WTC11 (cell line): ENCODE data around the gene SKAP1. TPM values are rescaled to one million over a fixed set of nuclear protein-coding genes. Genes with fewer than 3 reads are reported as not detected.

Experiments used
- ATAC-seq: fragments of 200-7000 bp; cut with Tn5 transposase; 2 replicates; pipeline ENCODE4 v1.10.0; 2021; ENCODE audit warnings: mild to moderate bottlenecking, moderate library complexity
- CTCF ChIA-PET: fragments of 300-600 bp; sonication (Branson Sonifier 250); formaldehyde crosslinking; loops from one replicate; lab custom pipeline; 2021; ENCODE audit warnings: antibody characterized with exemption; lab: Charles Lee
- POLR2A ChIA-PET: fragments of 350-600 bp; sonication (Branson Sonifier 250); formaldehyde crosslinking; loops from one replicate; lab custom pipeline; 2021; ENCODE audit warnings: antibody characterized with exemption; lab: Charles Lee
- DNase-seq: peaks from one replicate; pipeline ENCODE4 v3.0.0; 2021; ENCODE audit warnings: low spot score
- H3K27ac Mint-ChIP-seq: 2 replicates; pipeline ENCODE4 v1.8.0; 2021; ENCODE audit warnings: mixed read lengths
- H3K27me3 Mint-ChIP-seq: 2 replicates; pipeline ENCODE4 v1.8.0; 2021; ENCODE audit warnings: low read depth, mild to moderate bottlenecking, moderate library complexity, mixed read lengths
- H3K36me3 Mint-ChIP-seq: 2 replicates; pipeline ENCODE4 v1.8.0; 2021; ENCODE audit warnings: mixed read lengths
- H3K4me1 Mint-ChIP-seq: 2 replicates; pipeline ENCODE4 v1.8.0; 2022; ENCODE audit warnings: mixed read lengths
- H3K4me3 Mint-ChIP-seq: 2 replicates; pipeline ENCODE4 v1.8.0; 2021; ENCODE audit warnings: mild to moderate bottlenecking, moderate library complexity, mixed read lengths
- H3K9me3 Mint-ChIP-seq: 2 replicates; pipeline ENCODE4 v1.8.0; 2021; ENCODE audit warnings: mixed read lengths
- CBFB ChIP-seq: sonication (generic); formaldehyde crosslinking; IDR thresholded peaks from 2 replicates; pipeline ENCODE4 v1.8.1; 2022; ENCODE audit warnings: mild to moderate bottlenecking, low read depth, missing genetic modification reagents
- ESRRA ChIP-seq: sonication (generic); formaldehyde crosslinking; IDR thresholded peaks from 2 replicates; pipeline ENCODE4 v1.8.1; 2022; ENCODE audit warnings: mild to moderate bottlenecking, missing genetic modification reagents, borderline replicate concordance
- JAZF1 ChIP-seq: fragments of 250-450 bp; sonication (Bioruptor Pico); IDR thresholded peaks from 2 replicates; pipeline ENCODE4 v1.9.0; 2021; ENCODE audit warnings: moderate library complexity, mild to moderate bottlenecking, inconsistent platforms
- NR3C1 ChIP-seq: sonication (generic); formaldehyde crosslinking; conservative IDR thresholded peaks from 2 replicates; pipeline ENCODE4 v1.8.1; 2023; ENCODE audit warnings: low read depth, mild to moderate bottlenecking, missing genetic modification reagents
- OVOL2 ChIP-seq: fragments of 250-450 bp; sonication (Bioruptor Pico); IDR thresholded peaks from 2 replicates; pipeline ENCODE4 v1.9.0; 2021; ENCODE audit warnings: mild to moderate bottlenecking, borderline replicate concordance
- RELA ChIP-seq: sonication (generic); formaldehyde crosslinking; IDR thresholded peaks from 2 replicates; pipeline ENCODE4 v1.8.1; 2022; ENCODE audit warnings: missing genetic modification reagents, mild to moderate bottlenecking, borderline replicate concordance
- SP1 ChIP-seq: sonication (generic); formaldehyde crosslinking; conservative IDR thresholded peaks from 2 replicates; pipeline ENCODE4 v1.8.1; 2022; ENCODE audit warnings: missing genetic modification reagents
- ZNF219 ChIP-seq: sonication (generic); formaldehyde crosslinking; IDR thresholded peaks from 2 replicates; pipeline ENCODE4 v1.8.0; 2023; ENCODE audit warnings: missing genetic modification reagents, mild to moderate bottlenecking, borderline replicate concordance
- ZNF396 ChIP-seq: fragments of 250-450 bp; sonication (Bioruptor Pico); IDR thresholded peaks from 2 replicates; pipeline ENCODE4 v1.8.0; 2021; ENCODE audit warnings: mild to moderate bottlenecking, moderate library complexity, borderline replicate concordance
- ZNF416 ChIP-seq: fragments of 250-450 bp; sonication (Bioruptor Pico); IDR thresholded peaks from 2 replicates; pipeline ENCODE4 v1.9.0; 2021; ENCODE audit warnings: mild to moderate bottlenecking, inconsistent platforms
- total RNA-seq: library from RNA; stranded (reverse); gene quantifications from 3 replicates; pipeline ENCODE4 v1.2.3, GENCODE V29; 2021
- TF ChIP-seq, protein P1 (sequence below): fragments of 250-450 bp; sonication (Bioruptor Pico); IDR thresholded peaks from 2 replicates; pipeline ENCODE4 v1.9.0; 2021; ENCODE audit warnings: moderate library complexity, mild to moderate bottlenecking, inconsistent platforms, borderline replicate concordance
- TF ChIP-seq, protein P2 (sequence below): sonication (generic); formaldehyde crosslinking; IDR thresholded peaks from 2 replicates; pipeline ENCODE4 v1.8.1; 2022; ENCODE audit warnings: mild to moderate bottlenecking, moderate library complexity, missing genetic modification reagents
- TF ChIP-seq, protein P3 (sequence below): fragments of 250-450 bp; sonication (Bioruptor Pico); conservative IDR thresholded peaks from 2 replicates; pipeline ENCODE4 v1.9.0; 2021; ENCODE audit warnings: mild to moderate bottlenecking
- TF ChIP-seq, protein P4 (sequence below): sonication (generic); formaldehyde crosslinking; IDR thresholded peaks from 2 replicates; pipeline ENCODE4 v1.8.1; 2022; ENCODE audit warnings: low read depth, mild to moderate bottlenecking, moderate library complexity, missing genetic modification reagents, borderline replicate concordance
- TF ChIP-seq, protein P5 (sequence below): fragments of 250-450 bp; sonication (Bioruptor Pico); IDR thresholded peaks from 2 replicates; pipeline ENCODE4 v1.9.0; 2021; ENCODE audit warnings: mild to moderate bottlenecking
- TF ChIP-seq, protein P6 (sequence below): sonication (generic); formaldehyde crosslinking; IDR thresholded peaks from 2 replicates; pipeline ENCODE4 v1.8.0; 2022; ENCODE audit warnings: mild to moderate bottlenecking, missing genetic modification reagents
- TF ChIP-seq, protein P7 (sequence below): sonication (generic); formaldehyde crosslinking; IDR thresholded peaks from 2 replicates; pipeline ENCODE4 v1.8.1; 2022; ENCODE audit warnings: mild to moderate bottlenecking, missing genetic modification reagents, moderate library complexity, borderline replicate concordance
- TF ChIP-seq, protein P8 (sequence below): sonication (generic); formaldehyde crosslinking; IDR thresholded peaks from 2 replicates; pipeline ENCODE4 v1.8.0; 2023; ENCODE audit warnings: mild to moderate bottlenecking, missing genetic modification reagents
- TF ChIP-seq, protein P9 (sequence below): sonication (generic); formaldehyde crosslinking; IDR thresholded peaks from 2 replicates; pipeline ENCODE4 v1.8.0; 2022; ENCODE audit warnings: missing genetic modification reagents

Gene SKAP1
- total RNA-seq, 1 experiment from 2014 or later, result not detected

DNA sequence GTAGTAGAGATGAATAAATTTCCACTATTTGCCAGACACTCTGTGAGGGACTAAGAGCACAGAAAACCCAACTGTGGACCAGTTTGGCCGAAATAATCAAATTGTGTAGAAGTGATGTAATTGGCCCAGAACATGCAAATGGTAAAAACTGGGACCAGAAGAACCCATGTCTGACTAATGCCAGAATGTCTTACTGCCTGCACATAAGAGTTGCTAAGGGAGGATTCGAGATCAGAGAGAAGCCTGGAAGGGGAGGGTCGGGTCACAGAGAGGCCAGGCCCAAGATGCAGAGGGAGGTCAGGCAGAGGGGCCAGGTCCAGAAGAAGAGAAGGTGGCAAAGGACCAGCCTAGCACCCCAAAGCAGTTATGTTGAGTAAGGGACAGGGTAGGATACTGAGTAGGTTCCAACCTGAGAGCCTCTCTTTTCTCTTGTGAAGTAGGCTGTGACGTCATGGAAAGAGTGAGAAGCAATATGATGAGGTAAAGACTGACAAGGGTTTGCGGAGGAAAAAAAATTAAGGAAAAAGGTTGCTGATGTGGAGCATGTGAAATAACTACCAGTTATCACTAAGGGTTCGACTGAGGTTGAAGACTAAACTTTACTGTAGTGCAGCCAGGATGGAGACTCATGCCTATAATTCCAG is 53.2 kb downstream of the SKAP1 start:
- no peak for ATAC-seq
- no peak for DNase-seq
- H3K9me3 Mint-ChIP-seq, result no peaks in the 10 kb centered on the region

More for the DNA sequence above, 53.2 kb downstream of the SKAP1 start:
- ChIA-PET CTCF (interaction anchor here (0.8 to 1.8 kb wide), 4 partner anchors 41 to 161 kb away, joined by 3 to 5 read pairs (median 4); no protein-coding TSS in a partner anchor), POLR2A (no interaction called here)
- Mint-ChIP-seq H3K36me3 (no peaks in the 10 kb centered on the region), H3K27me3 (peaks cover 6% of the 10 kb centered on the region), H3K4me1 (no peaks in the 10 kb centered on the region), H3K4me3 (no peak overlapping the region), H3K27ac (no peak overlapping the region)
- TF ChIP-seq, protein P1, sequence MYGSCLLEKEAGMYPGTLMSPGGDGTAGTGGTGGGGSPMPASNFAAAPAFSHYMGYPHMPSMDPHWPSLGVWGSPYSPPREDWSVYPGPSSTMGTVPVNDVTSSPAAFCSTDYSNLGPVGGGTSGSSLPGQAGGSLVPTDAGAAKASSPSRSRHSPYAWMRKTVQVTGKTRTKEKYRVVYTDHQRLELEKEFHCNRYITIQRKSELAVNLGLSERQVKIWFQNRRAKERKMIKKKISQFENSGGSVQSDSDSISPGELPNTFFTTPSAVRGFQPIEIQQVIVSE (CRISPR knock-in tag), result no peak
- TF ChIP-seq, protein P2, sequence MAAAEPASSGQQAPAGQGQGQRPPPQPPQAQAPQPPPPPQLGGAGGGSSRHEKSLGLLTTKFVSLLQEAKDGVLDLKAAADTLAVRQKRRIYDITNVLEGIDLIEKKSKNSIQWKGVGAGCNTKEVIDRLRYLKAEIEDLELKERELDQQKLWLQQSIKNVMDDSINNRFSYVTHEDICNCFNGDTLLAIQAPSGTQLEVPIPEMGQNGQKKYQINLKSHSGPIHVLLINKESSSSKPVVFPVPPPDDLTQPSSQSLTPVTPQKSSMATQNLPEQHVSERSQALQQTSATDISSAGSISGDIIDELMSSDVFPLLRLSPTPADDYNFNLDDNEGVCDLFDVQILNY (CRISPR knock-in tag), result no peak
- no peak for TF ChIP-seq NR3C1 (CRISPR knock-in tag)
- no peak for TF ChIP-seq JAZF1 (CRISPR knock-in tag)
- TF ChIP-seq, protein P3, sequence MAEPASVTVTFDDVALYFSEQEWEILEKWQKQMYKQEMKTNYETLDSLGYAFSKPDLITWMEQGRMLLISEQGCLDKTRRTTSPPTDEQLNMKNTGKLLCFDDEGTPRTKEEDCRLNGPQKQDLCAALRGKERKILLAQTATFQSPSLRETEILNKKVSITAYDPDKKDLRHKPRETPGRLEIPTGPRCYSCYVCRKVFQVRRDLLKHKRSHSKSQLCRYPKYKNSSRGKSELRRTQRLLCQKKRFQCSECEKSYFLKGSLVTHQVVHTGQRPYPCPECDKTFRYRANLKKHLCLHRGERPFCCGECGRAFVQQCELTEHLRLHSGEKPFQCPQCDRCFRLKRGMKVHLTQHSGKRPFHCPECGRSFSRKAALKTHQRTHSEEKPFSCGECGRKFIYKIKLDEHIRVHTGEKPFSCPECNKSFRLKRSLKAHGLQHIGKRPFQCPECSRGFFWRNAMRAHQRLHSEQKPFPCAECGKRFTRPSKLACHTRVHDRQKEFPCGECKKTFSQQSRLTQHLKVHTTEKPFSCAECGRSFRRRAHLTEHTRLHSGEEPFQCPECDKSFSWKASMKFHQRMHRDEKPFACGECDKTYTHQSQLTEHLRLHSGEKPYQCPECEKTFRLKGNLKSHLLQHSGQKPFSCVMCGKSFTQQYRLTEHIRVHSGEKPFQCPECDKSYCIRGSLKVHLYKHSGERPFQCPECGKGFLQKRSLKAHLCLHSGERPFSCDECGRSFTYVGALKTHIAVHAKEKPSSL, result no peak
- TF ChIP-seq ZNF219 (CRISPR knock-in tag), result no peak
- TF ChIP-seq, protein P4, sequence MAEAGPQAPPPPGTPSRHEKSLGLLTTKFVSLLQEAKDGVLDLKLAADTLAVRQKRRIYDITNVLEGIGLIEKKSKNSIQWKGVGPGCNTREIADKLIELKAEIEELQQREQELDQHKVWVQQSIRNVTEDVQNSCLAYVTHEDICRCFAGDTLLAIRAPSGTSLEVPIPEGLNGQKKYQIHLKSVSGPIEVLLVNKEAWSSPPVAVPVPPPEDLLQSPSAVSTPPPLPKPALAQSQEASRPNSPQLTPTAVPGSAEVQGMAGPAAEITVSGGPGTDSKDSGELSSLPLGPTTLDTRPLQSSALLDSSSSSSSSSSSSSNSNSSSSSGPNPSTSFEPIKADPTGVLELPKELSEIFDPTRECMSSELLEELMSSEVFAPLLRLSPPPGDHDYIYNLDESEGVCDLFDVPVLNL, result no peak
- TF ChIP-seq, protein P5, sequence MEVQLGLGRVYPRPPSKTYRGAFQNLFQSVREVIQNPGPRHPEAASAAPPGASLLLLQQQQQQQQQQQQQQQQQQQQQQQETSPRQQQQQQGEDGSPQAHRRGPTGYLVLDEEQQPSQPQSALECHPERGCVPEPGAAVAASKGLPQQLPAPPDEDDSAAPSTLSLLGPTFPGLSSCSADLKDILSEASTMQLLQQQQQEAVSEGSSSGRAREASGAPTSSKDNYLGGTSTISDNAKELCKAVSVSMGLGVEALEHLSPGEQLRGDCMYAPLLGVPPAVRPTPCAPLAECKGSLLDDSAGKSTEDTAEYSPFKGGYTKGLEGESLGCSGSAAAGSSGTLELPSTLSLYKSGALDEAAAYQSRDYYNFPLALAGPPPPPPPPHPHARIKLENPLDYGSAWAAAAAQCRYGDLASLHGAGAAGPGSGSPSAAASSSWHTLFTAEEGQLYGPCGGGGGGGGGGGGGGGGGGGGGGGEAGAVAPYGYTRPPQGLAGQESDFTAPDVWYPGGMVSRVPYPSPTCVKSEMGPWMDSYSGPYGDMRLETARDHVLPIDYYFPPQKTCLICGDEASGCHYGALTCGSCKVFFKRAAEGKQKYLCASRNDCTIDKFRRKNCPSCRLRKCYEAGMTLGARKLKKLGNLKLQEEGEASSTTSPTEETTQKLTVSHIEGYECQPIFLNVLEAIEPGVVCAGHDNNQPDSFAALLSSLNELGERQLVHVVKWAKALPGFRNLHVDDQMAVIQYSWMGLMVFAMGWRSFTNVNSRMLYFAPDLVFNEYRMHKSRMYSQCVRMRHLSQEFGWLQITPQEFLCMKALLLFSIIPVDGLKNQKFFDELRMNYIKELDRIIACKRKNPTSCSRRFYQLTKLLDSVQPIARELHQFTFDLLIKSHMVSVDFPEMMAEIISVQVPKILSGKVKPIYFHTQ, result no peak
- TF ChIP-seq RELA, result no peak
- no peak for TF ChIP-seq ESRRA (CRISPR knock-in tag)
- no peak for TF ChIP-seq CBFB (CRISPR knock-in tag)
- TF ChIP-seq, protein P6, sequence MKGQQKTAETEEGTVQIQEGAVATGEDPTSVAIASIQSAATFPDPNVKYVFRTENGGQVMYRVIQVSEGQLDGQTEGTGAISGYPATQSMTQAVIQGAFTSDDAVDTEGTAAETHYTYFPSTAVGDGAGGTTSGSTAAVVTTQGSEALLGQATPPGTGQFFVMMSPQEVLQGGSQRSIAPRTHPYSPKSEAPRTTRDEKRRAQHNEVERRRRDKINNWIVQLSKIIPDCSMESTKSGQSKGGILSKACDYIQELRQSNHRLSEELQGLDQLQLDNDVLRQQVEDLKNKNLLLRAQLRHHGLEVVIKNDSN (CRISPR knock-in tag), result no peak
- TF ChIP-seq, protein P7, sequence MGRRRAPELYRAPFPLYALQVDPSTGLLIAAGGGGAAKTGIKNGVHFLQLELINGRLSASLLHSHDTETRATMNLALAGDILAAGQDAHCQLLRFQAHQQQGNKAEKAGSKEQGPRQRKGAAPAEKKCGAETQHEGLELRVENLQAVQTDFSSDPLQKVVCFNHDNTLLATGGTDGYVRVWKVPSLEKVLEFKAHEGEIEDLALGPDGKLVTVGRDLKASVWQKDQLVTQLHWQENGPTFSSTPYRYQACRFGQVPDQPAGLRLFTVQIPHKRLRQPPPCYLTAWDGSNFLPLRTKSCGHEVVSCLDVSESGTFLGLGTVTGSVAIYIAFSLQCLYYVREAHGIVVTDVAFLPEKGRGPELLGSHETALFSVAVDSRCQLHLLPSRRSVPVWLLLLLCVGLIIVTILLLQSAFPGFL (CRISPR knock-in tag), result no peak
- no peak for TF ChIP-seq SP1 (CRISPR knock-in tag)
- TF ChIP-seq ZNF416 (CRISPR knock-in tag), result no peak
- TF ChIP-seq ZNF396 (CRISPR knock-in tag), result no peak
- TF ChIP-seq, protein P8, sequence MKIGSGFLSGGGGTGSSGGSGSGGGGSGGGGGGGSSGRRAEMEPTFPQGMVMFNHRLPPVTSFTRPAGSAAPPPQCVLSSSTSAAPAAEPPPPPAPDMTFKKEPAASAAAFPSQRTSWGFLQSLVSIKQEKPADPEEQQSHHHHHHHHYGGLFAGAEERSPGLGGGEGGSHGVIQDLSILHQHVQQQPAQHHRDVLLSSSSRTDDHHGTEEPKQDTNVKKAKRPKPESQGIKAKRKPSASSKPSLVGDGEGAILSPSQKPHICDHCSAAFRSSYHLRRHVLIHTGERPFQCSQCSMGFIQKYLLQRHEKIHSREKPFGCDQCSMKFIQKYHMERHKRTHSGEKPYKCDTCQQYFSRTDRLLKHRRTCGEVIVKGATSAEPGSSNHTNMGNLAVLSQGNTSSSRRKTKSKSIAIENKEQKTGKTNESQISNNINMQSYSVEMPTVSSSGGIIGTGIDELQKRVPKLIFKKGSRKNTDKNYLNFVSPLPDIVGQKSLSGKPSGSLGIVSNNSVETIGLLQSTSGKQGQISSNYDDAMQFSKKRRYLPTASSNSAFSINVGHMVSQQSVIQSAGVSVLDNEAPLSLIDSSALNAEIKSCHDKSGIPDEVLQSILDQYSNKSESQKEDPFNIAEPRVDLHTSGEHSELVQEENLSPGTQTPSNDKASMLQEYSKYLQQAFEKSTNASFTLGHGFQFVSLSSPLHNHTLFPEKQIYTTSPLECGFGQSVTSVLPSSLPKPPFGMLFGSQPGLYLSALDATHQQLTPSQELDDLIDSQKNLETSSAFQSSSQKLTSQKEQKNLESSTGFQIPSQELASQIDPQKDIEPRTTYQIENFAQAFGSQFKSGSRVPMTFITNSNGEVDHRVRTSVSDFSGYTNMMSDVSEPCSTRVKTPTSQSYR (CRISPR knock-in tag), result no peak
- TF ChIP-seq OVOL2 (CRISPR knock-in tag), result no peak
- TF ChIP-seq, protein P9, sequence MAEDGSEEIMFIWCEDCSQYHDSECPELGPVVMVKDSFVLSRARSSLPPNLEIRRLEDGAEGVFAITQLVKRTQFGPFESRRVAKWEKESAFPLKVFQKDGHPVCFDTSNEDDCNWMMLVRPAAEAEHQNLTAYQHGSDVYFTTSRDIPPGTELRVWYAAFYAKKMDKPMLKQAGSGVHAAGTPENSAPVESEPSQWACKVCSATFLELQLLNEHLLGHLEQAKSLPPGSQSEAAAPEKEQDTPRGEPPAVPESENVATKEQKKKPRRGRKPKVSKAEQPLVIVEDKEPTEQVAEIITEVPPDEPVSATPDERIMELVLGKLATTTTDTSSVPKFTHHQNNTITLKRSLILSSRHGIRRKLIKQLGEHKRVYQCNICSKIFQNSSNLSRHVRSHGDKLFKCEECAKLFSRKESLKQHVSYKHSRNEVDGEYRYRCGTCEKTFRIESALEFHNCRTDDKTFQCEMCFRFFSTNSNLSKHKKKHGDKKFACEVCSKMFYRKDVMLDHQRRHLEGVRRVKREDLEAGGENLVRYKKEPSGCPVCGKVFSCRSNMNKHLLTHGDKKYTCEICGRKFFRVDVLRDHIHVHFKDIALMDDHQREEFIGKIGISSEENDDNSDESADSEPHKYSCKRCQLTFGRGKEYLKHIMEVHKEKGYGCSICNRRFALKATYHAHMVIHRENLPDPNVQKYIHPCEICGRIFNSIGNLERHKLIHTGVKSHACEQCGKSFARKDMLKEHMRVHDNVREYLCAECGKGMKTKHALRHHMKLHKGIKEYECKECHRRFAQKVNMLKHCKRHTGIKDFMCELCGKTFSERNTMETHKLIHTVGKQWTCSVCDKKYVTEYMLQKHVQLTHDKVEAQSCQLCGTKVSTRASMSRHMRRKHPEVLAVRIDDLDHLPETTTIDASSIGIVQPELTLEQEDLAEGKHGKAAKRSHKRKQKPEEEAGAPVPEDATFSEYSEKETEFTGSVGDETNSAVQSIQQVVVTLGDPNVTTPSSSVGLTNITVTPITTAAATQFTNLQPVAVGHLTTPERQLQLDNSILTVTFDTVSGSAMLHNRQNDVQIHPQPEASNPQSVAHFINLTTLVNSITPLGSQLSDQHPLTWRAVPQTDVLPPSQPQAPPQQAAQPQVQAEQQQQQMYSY (CRISPR knock-in tag), result no peak
